CD4-positive, alpha-beta T cell treated with Interleukin-10 for 1 hour (primary cell): Measurements from ENCODE around the gene COX17.

Source experiments
- DNase-seq: peaks from one replicate; pipeline ENCODE4 v3.0.0-alpha.2; 2020

COX17 gene

GRCh38 chr3:119672776-119673175 lies 4.4 kb downstream of the COX17 start:
- no peak for DNase-seq

DNA sequence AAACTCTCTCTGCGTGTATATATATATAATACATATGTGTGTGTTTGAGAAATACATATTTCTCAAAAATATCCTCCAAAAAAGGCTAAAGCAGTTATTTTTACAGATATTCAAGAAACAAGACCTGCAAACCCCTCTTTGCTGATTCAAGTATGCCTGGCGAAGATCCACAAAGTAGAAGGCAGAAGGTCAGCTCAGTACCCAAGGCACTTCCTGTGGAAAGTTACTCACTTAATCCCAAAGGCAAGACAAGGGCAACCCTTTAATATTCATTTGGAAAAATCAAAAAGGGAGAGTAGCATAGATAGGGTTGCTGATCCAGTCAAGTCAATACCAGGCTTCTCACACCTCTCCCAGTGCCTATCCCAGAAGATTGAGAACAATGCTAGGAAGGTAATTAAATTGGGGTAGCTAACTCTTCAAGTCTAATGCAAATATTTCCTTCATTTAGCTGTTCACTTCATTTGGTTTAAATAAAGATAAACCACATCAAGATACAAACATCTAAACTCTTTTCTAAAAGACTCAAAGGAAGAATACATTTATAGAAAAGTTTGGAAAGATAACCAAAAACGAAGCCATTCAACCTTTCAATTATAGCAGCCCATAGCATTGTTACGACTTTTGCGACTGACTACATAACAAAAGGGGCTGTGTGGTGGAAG lies 7.2 kb downstream of the COX17 start:
- no peak for DNase-seq

GRCh38 chr3:119665954-119666559 lies 11.1 kb downstream of the COX17 start:
- DNase-seq = no peak

DNA sequence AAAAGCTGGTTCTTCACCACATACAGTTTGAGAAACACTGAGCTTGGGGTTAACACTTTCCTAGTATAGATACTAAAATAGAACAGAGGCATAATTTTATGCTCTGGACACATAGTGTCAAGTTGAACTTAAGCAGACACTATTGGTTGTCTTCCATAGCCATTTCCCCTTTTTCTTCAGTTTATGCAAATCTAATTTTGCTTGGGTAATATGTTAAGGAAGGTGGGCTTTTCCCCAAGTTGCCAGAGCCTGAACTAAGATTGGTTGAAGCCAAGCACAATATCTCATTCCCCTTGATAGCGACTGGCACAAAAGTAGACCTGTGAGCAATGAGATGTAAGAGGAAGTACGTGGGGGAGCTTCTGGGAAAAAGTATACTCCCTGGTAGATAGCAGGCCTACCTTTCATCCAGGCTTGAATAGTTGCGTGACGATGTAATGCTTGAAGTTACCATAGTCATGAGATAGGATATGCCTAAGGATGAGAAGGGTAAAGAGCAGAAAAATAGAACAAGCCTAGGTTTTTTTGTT lies 12.3 kb downstream of the COX17 start:
- no peak for DNase-seq

- no peak for DNase-seq
These were observed 12.8 kb downstream of the COX17 start for GRCh38 chr3:119664370-119664769.

GRCh38 chr3:119663885-119664284 lies 13.3 kb downstream of the COX17 start:
- DNase-seq = no peak

GRCh38 chr3:119662604-119663373 lies 14.4 kb downstream of the COX17 start:
- no peak for DNase-seq

- DNase-seq = no peak
These were observed 16.4 kb downstream of the COX17 start, which contains the start of gene POPDC2 for GRCh38 chr3:119660474-119661440. Gene POPDC2, minus strand, starts transcription at chr3:119660589. Its CDS starts 166 bp downstream, at chr3:119660423.

- DNase-seq = no peak
These were observed 17.5 kb downstream of the COX17 start for GRCh38 chr3:119659606-119660291.

- no peak for DNase-seq
These were observed 18.2 kb downstream of the COX17 start for GRCh38 chr3:119658994-119659393.

DNA sequence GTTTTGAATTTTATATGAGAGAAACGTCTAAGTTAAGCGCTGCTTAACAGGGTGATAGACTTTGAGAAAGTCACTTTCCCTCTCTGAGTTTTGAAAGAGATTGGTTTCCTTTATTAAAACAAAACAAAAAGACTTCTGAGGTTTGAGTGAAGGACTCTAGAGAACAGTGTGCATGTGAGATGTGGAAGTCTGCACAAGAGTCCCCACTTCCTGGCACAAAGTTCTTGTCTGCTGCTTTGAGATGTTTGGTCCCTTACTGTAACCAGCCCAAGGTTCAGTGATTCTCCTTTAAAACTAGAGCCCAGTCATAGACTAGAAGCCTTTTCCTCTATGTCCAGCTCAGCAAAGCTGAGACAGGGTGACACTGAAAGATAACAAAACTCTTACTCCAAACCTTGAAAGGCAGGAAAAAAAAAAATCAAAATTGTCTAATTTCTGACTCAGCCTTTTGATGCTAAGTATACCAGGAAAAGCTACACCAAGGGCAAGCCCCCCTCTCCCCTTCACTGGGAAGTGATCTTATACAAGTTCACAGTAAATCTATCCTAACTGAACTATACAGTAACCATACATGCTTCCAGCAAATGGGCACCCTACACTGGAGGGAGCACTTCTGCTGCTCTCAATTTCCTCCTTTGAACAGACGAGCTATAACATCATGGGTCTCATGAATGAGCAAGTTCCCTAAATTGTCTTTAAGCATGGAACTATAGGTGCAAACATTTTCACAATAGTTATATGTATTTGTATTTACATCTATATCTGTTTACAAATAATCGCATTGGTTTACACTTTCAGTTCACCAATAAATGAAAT lies 19.1 kb downstream of the COX17 start:
- DNase-seq = no peak

- no peak for DNase-seq
These were observed 23.3 kb downstream of the COX17 start for GRCh38 chr3:119653876-119654275.

- DNase-seq = no peak
These were observed 24.7 kb downstream of the COX17 start for GRCh38 chr3:119652306-119653033.

DNA sequence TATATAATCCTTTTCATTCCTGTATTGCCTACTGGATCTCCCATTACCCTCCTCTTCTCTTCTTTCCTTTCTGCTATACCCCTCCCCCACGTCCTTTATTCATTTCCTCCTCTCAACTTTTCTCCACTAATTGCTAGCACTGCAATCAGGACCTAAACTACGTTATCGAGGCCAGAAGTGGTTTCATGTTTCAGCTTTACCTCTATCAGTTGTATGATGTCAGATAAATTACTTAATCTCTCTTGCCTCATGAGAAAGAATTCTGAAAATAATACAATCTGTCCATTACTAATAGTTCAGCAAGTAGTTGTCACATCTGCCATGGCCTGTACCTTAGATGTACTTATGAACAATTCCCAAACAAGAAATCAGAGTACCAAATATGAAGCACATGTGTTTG lies 27.4 kb downstream of the COX17 start:
- no peak for DNase-seq

DNA sequence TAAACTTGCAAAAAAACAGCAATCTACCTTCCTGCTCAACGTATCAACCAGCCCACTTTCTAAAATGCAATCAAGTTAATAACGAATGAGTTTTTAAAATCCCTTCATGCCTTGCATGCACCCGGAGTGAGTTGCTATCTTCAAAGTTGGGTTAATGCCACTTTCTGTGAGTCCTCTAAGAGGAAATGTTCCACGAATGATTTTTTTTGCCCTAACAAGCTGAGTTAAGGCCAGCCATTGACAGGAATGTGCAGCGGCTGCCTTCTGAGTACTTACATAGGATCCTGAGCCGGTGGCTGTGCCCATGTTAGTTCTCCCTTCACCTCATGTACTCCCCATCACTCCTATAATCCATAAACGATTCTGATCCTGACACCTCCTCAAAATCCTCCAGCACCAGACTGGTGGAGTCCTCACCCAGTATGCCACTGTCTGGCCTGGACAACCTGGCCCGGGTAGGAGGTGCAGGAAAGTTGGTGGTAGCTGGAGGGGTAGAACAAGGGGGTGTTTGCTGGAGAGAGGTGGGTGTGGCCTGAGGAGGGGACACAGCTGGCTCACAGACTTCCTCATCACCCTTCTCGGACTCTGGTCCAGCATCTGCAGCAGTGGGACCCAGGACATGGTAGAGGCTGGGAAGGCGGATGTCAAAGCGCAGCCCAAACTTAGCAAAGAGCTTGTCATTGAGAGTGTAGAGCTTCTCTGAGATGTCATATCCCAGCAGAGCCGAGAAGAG lies 29.2 kb downstream of the COX17 start:
- no peak for DNase-seq

DNA sequence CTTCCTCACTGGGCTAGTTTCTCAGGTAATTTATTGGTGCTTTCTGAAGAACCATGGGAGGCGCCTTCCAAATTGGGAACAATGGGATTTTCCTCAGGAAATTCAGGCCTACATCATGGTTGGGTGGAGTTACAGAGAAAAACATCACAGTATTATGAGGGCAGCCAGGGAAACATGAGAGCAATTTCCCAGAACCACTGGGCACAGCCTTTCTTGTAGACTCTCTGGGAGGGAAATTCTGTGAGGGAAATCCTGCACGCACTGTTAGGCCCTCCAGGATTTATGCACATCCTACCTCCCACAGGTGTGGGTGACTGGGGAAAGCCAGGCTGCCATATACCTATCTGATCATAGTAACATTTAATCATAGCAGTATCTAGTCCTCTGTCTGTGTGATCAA lies 30.0 kb downstream of the COX17 start:
- DNase-seq = no peak

- DNase-seq = no peak
These were observed 31.4 kb downstream of the COX17 start for GRCh38 chr3:119645813-119646212.

DNA sequence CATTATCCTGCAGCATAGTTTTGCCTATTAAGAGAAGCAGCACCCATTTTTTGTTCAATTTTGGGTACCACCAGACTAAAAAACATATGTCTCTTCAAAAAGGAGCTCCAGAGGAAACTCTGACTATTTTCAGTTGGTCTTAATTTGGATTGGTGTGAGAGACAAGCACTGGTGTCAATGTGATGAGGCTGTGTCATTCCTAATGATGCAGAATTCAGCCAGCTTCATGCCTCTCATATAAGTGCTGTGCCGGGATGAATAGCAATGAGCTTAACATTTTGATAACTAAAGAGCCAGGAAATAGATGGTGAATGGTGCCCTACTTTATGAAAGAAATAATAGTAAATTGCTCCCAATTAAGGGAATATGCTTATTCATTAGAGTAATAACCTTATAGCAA lies 32.7 kb downstream of the COX17 start:
- DNase-seq = no peak

GRCh38 chr3:119643528-119643927 lies 33.7 kb downstream of the COX17 start:
- DNase-seq = no peak
